Nephron progenitor cell (in vitro differentiated cells): ENCODE data around the gene FER1L5.
A peak's percentile ranks its signal among the peaks of the same experiment; 100 is the strongest.

Source experiments
- DNase-seq: peaks from one replicate; pipeline ENCODE4 v3.0.0; 2021
- H3K27ac Mint-ChIP-seq: 2 replicates; pipeline ENCODE4 v1.8.0; 2021; ENCODE audit warnings: mild to moderate bottlenecking, moderate library complexity, mixed read lengths
- H3K27me3 Mint-ChIP-seq: 2 replicates; pipeline ENCODE4 v1.8.0; 2021; ENCODE audit warnings: mild to moderate bottlenecking, low read depth, mixed read lengths; ENCODE audit not compliant: poor library complexity
- H3K36me3 Mint-ChIP-seq: 2 replicates; pipeline ENCODE4 v1.8.0; 2021; ENCODE audit warnings: low read depth, mixed read lengths
- H3K4me1 Mint-ChIP-seq: 2 replicates; pipeline ENCODE4 v1.8.0; 2021; ENCODE audit warnings: mixed read lengths
- H3K4me3 Mint-ChIP-seq: 2 replicates; pipeline ENCODE4 v1.8.0; 2021; ENCODE audit warnings: mild to moderate bottlenecking, moderate library complexity, mixed read lengths
- H3K9me3 Mint-ChIP-seq: 2 replicates; pipeline ENCODE4 v1.8.0; 2021; ENCODE audit warnings: mild to moderate bottlenecking, moderate library complexity, mixed read lengths
- CTCF ChIP-seq: fragments of 200-600 bp; sonication (generic); IDR thresholded peaks from 2 replicates; pipeline ENCODE4 v1.5.0; 2021; ENCODE audit warnings: antibody characterized with exemption

Gene FER1L5

DNA sequence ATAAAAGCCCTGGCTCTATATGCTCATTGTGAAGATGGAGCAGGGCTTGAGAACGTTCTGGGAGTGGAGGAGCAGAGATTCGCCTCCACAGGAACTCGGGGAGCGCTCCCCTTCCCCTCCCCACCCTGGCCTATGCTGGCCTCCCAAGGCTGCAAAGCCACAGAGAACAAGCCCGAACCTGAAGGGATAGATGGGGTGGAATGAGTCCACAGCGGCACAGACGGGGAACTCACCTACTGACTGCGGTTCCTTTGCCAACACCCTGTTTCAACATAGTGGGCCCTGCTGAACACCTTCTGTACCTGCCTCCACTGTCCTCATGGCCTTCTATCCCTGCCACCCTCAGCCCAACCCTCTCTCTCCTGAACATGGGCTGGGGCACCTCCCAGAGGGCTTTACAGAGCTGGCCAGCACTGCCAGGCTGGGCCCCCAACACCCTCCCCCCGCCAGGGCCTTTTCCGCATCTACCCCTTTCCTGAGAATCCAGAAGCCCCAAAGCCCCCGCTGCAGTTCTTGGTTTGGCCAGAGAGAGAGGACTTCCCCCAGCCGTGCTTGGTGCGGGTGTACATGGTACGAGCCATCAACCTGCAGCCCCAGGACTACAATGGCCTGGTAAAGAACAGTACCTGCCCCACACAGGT, 55.8 kb downstream of the FER1L5 start:
- no peaks in the 10 kb centered on the region for H3K27me3 Mint-ChIP-seq

GRCh38 chr2:96699021-96699420, 56.5 kb downstream of the FER1L5 start:
- DNase-seq: no peak
- Mint-ChIP-seq H3K36me3 (peaks cover 14% of the 10 kb centered on the region), H3K27me3 (no peaks in the 10 kb centered on the region), H3K9me3 (no peaks in the 10 kb centered on the region), H3K27ac (no peak overlapping the region), H3K4me3 (no peak overlapping the region), H3K4me1 (peaks cover 22% of the 10 kb centered on the region)
- TF ChIP-seq CTCF: no peak

More for the DNA sequence above, 55.8 kb downstream of the FER1L5 start:
- Mint-ChIP-seq H3K27ac (no peak overlapping the region), H3K36me3 (peaks cover 12% of the 10 kb centered on the region), H3K9me3 (no peaks in the 10 kb centered on the region), H3K4me3 (no peak overlapping the region), H3K4me1 (peaks cover 26% of the 10 kb centered on the region)
- no peak for TF ChIP-seq CTCF
- DNase-seq: no peak

DNA sequence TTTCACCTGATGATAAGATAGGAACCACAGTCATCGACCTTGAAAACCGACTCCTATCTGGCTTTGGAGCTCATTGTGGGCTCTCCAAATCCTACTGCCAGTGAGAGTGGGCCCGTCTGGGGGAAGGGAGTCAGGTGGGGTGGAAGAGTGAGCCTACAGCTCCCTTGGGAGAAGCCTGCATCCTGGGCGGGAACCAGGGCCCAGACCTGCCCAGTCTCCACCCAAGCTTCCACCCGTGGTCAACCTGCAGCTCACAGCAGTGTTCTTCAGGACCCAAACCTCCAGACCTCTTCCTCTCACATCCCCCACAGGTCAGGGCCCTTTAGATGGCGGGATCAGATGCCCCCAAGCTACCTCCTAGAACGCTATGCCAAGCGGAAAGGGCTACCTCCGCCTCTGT, 57.1 kb downstream of the FER1L5 start:
- no peak for TF ChIP-seq CTCF
- no peak overlapping the region for H3K27ac Mint-ChIP-seq
- DNase-seq: no peak
- H3K27me3 Mint-ChIP-seq: no peaks in the 10 kb centered on the region
- H3K36me3 Mint-ChIP-seq: peaks cover 20% of the 10 kb centered on the region
- H3K9me3 Mint-ChIP-seq: no peaks in the 10 kb centered on the region
- H3K4me1 Mint-ChIP-seq: peaks cover 18% of the 10 kb centered on the region
- H3K4me3 Mint-ChIP-seq: no peak overlapping the region

DNA sequence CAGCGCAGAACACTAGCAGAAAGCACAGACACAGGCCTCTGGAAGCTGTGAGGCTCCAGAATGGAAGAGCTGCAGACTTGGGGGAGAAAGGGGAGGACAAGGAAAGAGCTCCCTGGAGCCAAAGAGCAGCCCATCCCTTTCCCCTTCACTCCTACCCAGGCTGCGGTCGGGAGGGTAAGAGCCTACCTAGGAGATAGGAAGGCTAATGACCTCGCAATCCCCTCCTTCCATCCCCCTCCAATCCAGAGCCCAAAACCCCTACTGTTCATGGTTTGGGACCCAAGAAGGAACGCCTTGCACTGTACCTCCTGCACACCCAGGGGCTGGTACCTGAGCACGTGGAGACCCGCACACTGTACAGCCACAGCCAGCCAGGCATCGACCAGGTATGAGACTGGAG, 57.5 kb downstream of the FER1L5 start:
- Mint-ChIP-seq H3K27ac (no peak overlapping the region), H3K36me3 (peaks cover 24% of the 10 kb centered on the region), H3K4me3 (no peak overlapping the region), H3K9me3 (no peaks in the 10 kb centered on the region), H3K4me1 (peaks cover 15% of the 10 kb centered on the region), H3K27me3 (no peaks in the 10 kb centered on the region)
- no peak for DNase-seq
- TF ChIP-seq CTCF: no peak

- Mint-ChIP-seq H3K4me1 (peaks cover 6% of the 10 kb centered on the region), H3K36me3 (peaks cover 39% of the 10 kb centered on the region), H3K4me3 (no peak overlapping the region), H3K27ac (peak overlapping the region; percentile 18), H3K27me3 (no peaks in the 10 kb centered on the region), H3K9me3 (no peaks in the 10 kb centered on the region)
- no peak for TF ChIP-seq CTCF
- no peak for DNase-seq
These were observed 59.1 kb downstream of the FER1L5 start for GRCh38 chr2:96701636-96702035.

DNA sequence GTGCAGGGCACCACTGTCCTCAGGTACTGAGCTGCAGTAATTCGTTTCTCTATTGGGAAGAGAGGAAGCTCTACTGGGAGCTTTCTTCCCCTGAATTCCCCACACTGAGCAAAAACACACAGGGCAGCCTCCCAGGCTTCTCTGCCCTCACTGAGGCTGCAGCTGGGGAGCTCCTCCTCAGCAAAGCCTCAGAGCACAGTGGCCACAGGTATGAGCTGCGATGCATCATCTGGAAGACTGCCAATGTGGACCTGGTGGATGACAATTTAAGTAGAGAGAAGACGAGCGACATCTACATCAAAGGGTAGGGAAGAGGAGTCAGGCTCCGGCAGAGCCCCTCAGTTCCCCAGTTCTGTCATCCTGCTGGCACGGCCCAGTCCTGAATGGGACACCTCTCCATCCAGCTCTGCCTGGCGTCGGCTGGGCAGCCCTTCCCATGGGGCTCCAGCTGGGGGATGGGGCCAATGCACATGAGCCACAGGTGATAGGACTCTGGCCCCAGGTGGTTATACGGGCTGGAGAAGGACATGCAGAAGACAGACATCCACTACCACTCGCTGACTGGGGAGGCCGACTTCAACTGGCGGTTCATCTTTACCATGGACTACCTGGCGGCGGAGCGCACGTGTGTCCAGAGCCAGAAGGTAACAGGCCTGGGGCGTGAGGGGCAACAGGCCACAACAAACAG, 59.7 kb downstream of the FER1L5 start:
- Mint-ChIP-seq H3K4me3 (no peak overlapping the region), H3K9me3 (no peaks in the 10 kb centered on the region), H3K27ac (no peak overlapping the region), H3K36me3 (peaks cover 45% of the 10 kb centered on the region), H3K4me1 (peaks cover 6% of the 10 kb centered on the region), H3K27me3 (no peaks in the 10 kb centered on the region)
- DNase-seq: no peak
- no peak for TF ChIP-seq CTCF
